ENCODE results near the gene FOXL2. TPM values are rescaled to one million over a fixed set of nuclear protein-coding genes. Genes with fewer than 3 reads are reported as not detected.

FOXL2 gene
- total RNA-seq, 1 donor from 2014 or later: under 0.01 TPM

GRCh38 chr3:138899351-138899991 is 47.5 kb downstream of the FOXL2 start:
- DNase-seq (ENCODE audit: low spot score in 2 of 2): no peak

DNA sequence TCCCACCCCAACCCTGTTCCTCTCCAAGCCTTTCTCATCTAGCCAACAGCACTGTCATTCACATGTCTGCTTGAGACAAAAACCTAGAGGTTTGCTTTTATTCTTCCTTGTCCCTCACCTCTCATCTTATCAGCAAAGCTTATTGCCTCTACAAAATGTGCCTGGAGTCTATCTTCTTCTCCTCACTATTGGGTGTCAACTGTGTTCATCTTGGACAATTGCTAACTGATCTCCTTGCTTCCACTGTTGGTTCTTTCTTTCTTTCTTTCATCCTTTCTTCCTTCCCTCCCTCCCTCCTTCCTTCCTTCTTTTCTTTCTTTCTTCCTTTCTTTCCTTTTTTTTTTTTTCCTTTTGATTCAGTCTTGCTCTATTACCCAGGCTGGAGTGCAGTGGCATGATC is 48.2 kb downstream of the FOXL2 start:
- FAIRE-seq (no peak), DNase-seq (ENCODE audit: low spot score in 2 of 2) (no peak)

More at GRCh38 chr3:138899351-138899991, 47.5 kb downstream of the FOXL2 start:
- FAIRE-seq: no peak

DNA sequence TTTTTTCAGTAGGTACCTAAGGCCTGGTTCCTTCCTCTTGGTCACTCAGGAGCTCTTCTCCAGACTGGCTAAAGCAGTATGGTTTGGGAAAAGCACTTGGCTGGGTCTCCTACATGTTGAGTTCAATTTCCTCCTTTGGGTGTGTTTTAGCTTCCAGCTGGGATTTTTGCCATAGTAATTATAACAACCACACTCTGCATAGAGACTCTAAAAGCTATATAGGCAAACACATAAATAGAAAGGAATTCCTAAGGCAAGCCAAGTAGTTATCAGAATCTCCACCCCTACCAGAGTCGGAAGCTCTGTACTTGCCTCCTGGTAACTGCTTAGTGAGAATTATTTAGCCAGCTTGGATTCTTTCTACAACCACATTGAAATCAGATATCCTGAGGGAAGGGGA is 48.6 kb downstream of the FOXL2 start:
- no peak for FAIRE-seq
- DNase-seq (ENCODE audit: low spot score in 2 of 2): no peak

Other genes with a start within 250 kb of the FOXL2 start
- 28.9 TPM for gene PIK3CB, start 112.2 kb downstream of the FOXL2 start, total RNA-seq
- 0.41 TPM for gene FOXL2NB, start 80 bp upstream of the FOXL2 start, total RNA-seq
- not detected for gene PRR23A, start 59.1 kb upstream of the FOXL2 start, total RNA-seq
- gene PRR23B, start 73.8 kb upstream of the FOXL2 start, total RNA-seq: not detected
- not detected for gene PRR23C, start 97.8 kb upstream of the FOXL2 start, total RNA-seq